LNCaP clone FGC (cell line): ENCODE results near the gene MFGE8.

Experiments used
- DNase-seq: peaks from one replicate; pipeline ENCODE4 v3.0.0-alpha.2; 2011; ENCODE audit warnings: low read depth
- H3K4me3 ChIP-seq: 2 replicates; pipeline ENCODE4 v1.5.1; 2011; ENCODE audit warnings: mild to moderate bottlenecking, low read depth, low read length, control low read depth
- TF ChIP-seq, protein P1 (sequence below): IDR thresholded peaks from 2 replicates; pipeline ENCODE4 v1.5.1; 2012; ENCODE audit warnings: mild to moderate bottlenecking; ENCODE audit not compliant: control insufficient read depth, insufficient read depth; ENCODE audit errors: extremely low read depth

Gene MFGE8

DNA sequence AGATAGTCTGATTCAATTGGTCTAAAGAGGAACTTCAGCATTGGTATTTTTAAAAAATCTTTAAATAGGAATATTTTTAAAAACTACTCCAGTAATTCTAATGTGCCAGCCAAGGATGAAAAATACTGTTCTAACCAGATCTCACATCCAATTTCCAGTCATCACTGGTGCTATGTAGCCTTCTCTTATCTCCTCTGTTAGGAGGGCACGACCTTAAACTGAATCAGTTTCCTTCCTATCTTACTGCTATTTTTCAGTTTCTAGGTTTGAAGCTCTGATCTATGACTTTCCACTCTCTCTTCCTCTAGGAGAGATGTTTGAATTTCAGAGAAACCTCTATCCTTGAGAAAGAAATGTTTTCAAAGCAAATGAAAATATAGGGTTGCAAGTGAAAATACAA lies 49.8 kb downstream of the MFGE8 start:
- no peak overlapping the region for H3K4me3 ChIP-seq
- TF ChIP-seq, protein P1, sequence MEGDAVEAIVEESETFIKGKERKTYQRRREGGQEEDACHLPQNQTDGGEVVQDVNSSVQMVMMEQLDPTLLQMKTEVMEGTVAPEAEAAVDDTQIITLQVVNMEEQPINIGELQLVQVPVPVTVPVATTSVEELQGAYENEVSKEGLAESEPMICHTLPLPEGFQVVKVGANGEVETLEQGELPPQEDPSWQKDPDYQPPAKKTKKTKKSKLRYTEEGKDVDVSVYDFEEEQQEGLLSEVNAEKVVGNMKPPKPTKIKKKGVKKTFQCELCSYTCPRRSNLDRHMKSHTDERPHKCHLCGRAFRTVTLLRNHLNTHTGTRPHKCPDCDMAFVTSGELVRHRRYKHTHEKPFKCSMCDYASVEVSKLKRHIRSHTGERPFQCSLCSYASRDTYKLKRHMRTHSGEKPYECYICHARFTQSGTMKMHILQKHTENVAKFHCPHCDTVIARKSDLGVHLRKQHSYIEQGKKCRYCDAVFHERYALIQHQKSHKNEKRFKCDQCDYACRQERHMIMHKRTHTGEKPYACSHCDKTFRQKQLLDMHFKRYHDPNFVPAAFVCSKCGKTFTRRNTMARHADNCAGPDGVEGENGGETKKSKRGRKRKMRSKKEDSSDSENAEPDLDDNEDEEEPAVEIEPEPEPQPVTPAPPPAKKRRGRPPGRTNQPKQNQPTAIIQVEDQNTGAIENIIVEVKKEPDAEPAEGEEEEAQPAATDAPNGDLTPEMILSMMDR: no peak
- DNase-seq: no peak

DNA sequence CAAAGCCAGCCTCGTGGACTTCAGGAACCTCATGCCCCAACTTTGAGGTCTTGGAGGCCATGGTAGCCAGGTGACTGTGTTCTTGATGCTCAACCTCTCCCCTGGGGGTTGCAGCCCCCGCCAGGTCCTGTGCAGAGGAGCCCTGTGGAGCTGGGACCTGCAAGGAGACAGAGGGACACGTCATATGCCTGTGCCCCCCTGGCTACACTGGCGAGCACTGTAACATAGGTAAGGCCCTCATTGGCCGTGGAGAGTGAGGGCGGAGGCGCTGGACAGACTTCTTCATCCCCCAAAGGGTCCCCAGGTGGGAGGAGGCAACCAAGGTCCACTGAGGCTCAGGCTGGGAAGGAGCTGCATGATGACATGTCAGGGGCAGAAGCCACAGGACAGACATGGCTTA lies 53.0 kb downstream of the MFGE8 start:
- H3K4me3 ChIP-seq: no peak overlapping the region
- no peak for DNase-seq
- TF ChIP-seq, protein P1: no peak

DNA sequence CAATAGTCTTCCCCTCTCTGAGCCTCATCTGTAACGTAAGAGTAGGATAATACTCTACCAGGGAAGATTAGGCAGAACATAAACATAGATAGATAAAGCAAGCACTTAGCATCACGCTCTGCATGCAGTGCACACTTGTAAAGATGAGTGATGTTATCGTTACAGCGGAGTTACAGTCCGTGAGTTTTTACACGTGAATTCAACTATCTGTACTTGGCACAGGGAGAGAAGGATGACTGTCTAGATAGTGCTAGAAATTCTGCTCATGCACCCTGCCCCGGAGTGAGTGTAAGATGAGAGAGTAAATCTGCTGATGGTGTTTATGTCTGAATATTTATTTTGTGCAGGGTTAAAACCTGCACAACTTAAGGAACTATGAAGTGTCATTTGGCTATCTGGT lies 53.6 kb downstream of the MFGE8 start:
- no peak for DNase-seq
- TF ChIP-seq, protein P1: no peak

DNA sequence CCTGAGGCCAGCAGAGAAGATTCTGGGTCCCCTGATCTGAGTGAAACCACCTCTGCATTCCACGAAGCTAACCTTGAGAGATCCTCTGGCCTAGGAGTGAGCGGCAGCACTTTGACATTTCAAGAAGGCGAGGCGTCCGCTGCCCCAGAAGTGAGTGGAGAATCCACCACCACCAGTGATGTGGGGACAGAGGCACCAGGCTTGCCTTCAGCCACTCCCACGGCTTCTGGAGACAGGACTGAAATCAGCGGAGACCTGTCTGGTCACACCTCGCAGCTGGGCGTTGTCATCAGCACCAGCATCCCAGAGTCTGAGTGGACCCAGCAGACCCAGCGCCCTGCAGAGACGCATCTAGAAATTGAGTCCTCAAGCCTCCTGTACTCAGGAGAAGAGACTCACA lies 54.2 kb downstream of the MFGE8 start:
- no peak for DNase-seq
- TF ChIP-seq, protein P1: no peak
- H3K4me3 ChIP-seq: no peak overlapping the region

More for the DNA sequence above, 53.6 kb downstream of the MFGE8 start:
- no peak overlapping the region for H3K4me3 ChIP-seq

DNA sequence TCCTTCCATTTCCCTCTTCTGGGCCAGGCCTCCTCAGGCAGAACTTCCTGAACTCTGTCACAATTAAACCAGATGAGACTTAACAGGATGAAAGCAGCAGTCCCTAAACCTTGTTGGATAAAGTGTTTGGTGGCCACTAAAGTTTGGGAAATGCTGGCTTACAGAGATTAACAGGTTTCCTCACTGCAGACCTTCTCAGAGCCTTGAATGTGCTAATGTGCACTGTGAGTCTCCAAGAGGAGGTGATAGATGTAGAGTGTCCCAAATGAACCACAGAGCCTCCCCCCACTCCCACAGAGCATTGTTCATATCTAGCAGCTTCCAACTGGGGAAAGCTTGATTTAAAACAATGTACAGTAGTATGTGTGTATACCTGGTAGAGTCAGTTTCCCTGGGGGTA lies 60.7 kb downstream of the MFGE8 start:
- DNase-seq: no peak
- TF ChIP-seq, protein P1: no peak
- H3K4me3 ChIP-seq: no peak overlapping the region

DNA sequence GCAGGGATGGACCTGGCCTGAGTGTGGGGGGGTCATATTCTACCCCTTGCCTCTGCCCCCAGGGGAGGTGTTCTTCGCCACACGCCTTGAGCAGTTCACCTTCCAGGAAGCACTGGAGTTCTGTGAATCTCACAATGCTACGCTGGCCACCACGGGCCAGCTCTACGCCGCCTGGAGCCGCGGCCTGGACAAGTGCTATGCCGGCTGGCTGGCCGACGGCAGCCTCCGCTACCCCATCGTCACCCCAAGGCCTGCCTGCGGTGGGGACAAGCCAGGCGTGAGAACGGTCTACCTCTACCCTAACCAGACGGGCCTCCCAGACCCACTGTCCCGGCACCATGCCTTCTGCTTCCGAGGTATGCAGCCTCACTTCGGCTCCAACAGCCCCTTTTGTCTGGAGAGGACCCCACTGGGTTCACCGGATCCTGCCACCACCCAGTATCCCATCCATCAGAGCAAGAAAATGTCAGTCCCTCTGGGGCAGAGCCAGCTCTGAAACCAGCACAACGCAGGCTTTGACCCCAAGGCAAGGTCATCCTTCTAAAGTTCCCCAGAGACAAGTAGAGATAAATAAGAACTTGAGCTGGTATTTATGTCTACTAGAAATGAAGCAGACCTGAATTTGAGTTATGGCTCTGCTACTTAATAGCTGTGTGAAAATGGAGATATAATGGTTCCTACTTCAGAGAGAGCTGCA lies 63.7 kb downstream of the MFGE8 start:
- no peak for DNase-seq
- no peak overlapping the region for H3K4me3 ChIP-seq
- TF ChIP-seq, protein P1: no peak
